Immature natural killer cell (primary cell): Measurements from ENCODE around the gene RASSF5. TPM values are rescaled to one million over a fixed set of nuclear protein-coding genes. Genes with fewer than 3 reads are reported as not detected.
A peak's percentile ranks its signal among the peaks of the same experiment; 100 is the strongest.

Experiments
- DNase-seq, 3 donors: peaks; one replicate each; pipeline ENCODE4 v3.0.0; 2022; ENCODE audit warnings: mixed read lengths in 1 of 3
- H3K27ac Mint-ChIP-seq, 6 donors: one replicate each; pipeline ENCODE4 v1.8.0; 2020; ENCODE audit warnings: mixed read lengths in 6 of 6, mild to moderate bottlenecking in 5 of 6, inconsistent platforms in 4 of 6, moderate library complexity in 3 of 6
- H3K27me3 Mint-ChIP-seq, 3 donors: one replicate each; pipeline ENCODE4 v1.8.0; 2020 to 2021; ENCODE audit warnings: low read depth in 3 of 3, mild to moderate bottlenecking in 3 of 3, mixed read lengths in 3 of 3, moderate library complexity in 3 of 3, inconsistent platforms in 1 of 3
- H3K36me3 Mint-ChIP-seq, 3 donors: one replicate each; pipeline ENCODE4 v1.8.0; 2020; ENCODE audit warnings: mixed read lengths in 3 of 3, inconsistent platforms in 2 of 3, mild to moderate bottlenecking in 2 of 3
- H3K4me1 Mint-ChIP-seq, 2 donors: one replicate each; pipeline ENCODE4 v1.8.0; 2020; ENCODE audit warnings: inconsistent platforms in 2 of 2, mild to moderate bottlenecking in 2 of 2, mixed read lengths in 2 of 2, moderate library complexity in 1 of 2
- H3K4me3 Mint-ChIP-seq, 5 donors: one replicate each; pipeline ENCODE4 v1.8.0; 2020; ENCODE audit warnings: mild to moderate bottlenecking in 5 of 5, mixed read lengths in 5 of 5, inconsistent platforms in 3 of 5, moderate library complexity in 3 of 5
- H3K9me3 Mint-ChIP-seq, 6 donors: one replicate each; pipeline ENCODE4 v1.8.0; 2020; ENCODE audit warnings: mild to moderate bottlenecking in 6 of 6, mixed read lengths in 6 of 6, inconsistent platforms in 4 of 6, moderate library complexity in 3 of 6
- polyA plus RNA-seq, 3 donors: library from polyadenylated mRNA; unstranded; fragments of 300-500 nt; fragmentation: Illumina TruSeq; gene quantifications; one replicate each; pipeline ENCODE4 v1.2.3, GENCODE V29; 2021

Gene RASSF5
- polyA plus RNA-seq, 3 donors from 2014 or later = 218 to 459 (median 310) TPM

GRCh38 chr1:206556047-206556749 is 48.9 kb downstream of the RASSF5 start:
- H3K4me1 Mint-ChIP-seq = peaks cover 82 to 86% of the 10 kb centered on the region in 2 donors
- H3K27ac Mint-ChIP-seq = peak overlapping the region; percentile 88 to 99 (median 97)
- peaks cover 4 to 26% (median 21%) of the 10 kb centered on the region in 3 donors for H3K27me3 Mint-ChIP-seq
- DNase-seq = no peak
- peak overlapping the region; percentile 82 to 98 (median 97) for H3K4me3 Mint-ChIP-seq
- no peaks in the 10 kb centered on the region for H3K9me3 Mint-ChIP-seq
- peaks cover 3 to 15% (median 3%) of the 10 kb centered on the region in 3 donors for H3K36me3 Mint-ChIP-seq

- Mint-ChIP-seq H3K27me3 (peaks cover 4 to 24% (median 22%) of the 10 kb centered on the region in 3 donors), H3K4me3 (peak overlapping the region; percentile 94 to 98 (median 97)), H3K9me3 (no peaks in the 10 kb centered on the region), H3K4me1 (peaks cover 80 to 86% of the 10 kb centered on the region in 2 donors), H3K36me3 (peaks cover 3 to 19% (median 3%) of the 10 kb centered on the region in 3 donors), H3K27ac (peak overlapping the region; percentile 95 to 99 (median 98))
- DNase-seq = peak; percentile 95 to 97 (median 95)
Observed at GRCh38 chr1:206556750-206557635, 49.7 kb downstream of the RASSF5 start.

- Mint-ChIP-seq H3K27me3 (peaks cover 7 to 31% (median 24%) of the 10 kb centered on the region in 3 donors), H3K36me3 (peaks cover 3 to 27% (median 5%) of the 10 kb centered on the region in 3 donors), H3K27ac (peak overlapping the region; percentile 95 to 99 (median 98)), H3K4me1 (peaks cover 80 to 86% of the 10 kb centered on the region in 2 donors), H3K4me3 (peak overlapping the region; percentile 94 to 98 (median 97)), H3K9me3 (no peaks in the 10 kb centered on the region)
- DNase-seq = peak; percentile 56 to 57 (median 56)
Observed at GRCh38 chr1:206557636-206558473, 50.5 kb downstream of the RASSF5 start.

GRCh38 chr1:206558794-206559671 is 51.7 kb downstream of the RASSF5 start:
- H3K27me3 Mint-ChIP-seq = peaks cover 9 to 39% (median 29%) of the 10 kb centered on the region in 3 donors
- peaks cover 82 to 86% of the 10 kb centered on the region in 2 donors for H3K4me1 Mint-ChIP-seq
- H3K4me3 Mint-ChIP-seq = peak overlapping the region; percentile 94 to 98 (median 97)
- H3K27ac Mint-ChIP-seq = peak overlapping the region; percentile 95 to 99 (median 98)
- DNase-seq = peak in 1 of 3 donors; percentile 20
- H3K9me3 Mint-ChIP-seq = peaks cover 0 to 2% (median 0%) of the 10 kb centered on the region in 6 donors
- peaks cover 3 to 34% (median 8%) of the 10 kb centered on the region in 3 donors for H3K36me3 Mint-ChIP-seq

- DNase-seq = no peak
- H3K9me3 Mint-ChIP-seq = peaks cover 0 to 2% (median 0%) of the 10 kb centered on the region in 6 donors
- peak overlapping the region; percentile 94 to 98 (median 97) for H3K4me3 Mint-ChIP-seq
- peak overlapping the region; percentile 95 to 99 (median 98) for H3K27ac Mint-ChIP-seq
- H3K27me3 Mint-ChIP-seq = peaks cover 9 to 39% (median 29%) of the 10 kb centered on the region in 3 donors
- H3K4me1 Mint-ChIP-seq = peaks cover 82 to 86% of the 10 kb centered on the region in 2 donors
- peaks cover 4 to 37% (median 11%) of the 10 kb centered on the region in 3 donors for H3K36me3 Mint-ChIP-seq
Observed at GRCh38 chr1:206559672-206559995, 52.3 kb downstream of the RASSF5 start.

GRCh38 chr1:206560007-206560716 is 52.8 kb downstream of the RASSF5 start:
- no peak for DNase-seq
- H3K4me1 Mint-ChIP-seq = peaks cover 82 to 86% of the 10 kb centered on the region in 2 donors
- peaks cover 9 to 39% (median 29%) of the 10 kb centered on the region in 3 donors for H3K27me3 Mint-ChIP-seq
- peaks cover 9 to 41% (median 11%) of the 10 kb centered on the region in 3 donors for H3K36me3 Mint-ChIP-seq
- H3K27ac Mint-ChIP-seq = peak overlapping the region; percentile 95 to 99 (median 98)
- peaks cover 0 to 2% (median 0%) of the 10 kb centered on the region in 6 donors for H3K9me3 Mint-ChIP-seq
- peak overlapping the region; percentile 94 to 98 (median 97) for H3K4me3 Mint-ChIP-seq

GRCh38 chr1:206563367-206564207 is 56.3 kb downstream of the RASSF5 start:
- H3K4me3 Mint-ChIP-seq = peak overlapping the region; percentile 75 to 90 (median 81)

GRCh38 chr1:206565995-206566394 is 58.7 kb downstream of the RASSF5 start:
- H3K36me3 Mint-ChIP-seq = peaks cover 8 to 41% (median 14%) of the 10 kb centered on the region in 3 donors
- peaks cover 14 to 15% (median 15%) of the 10 kb centered on the region in 3 donors for H3K27me3 Mint-ChIP-seq

More at GRCh38 chr1:206563367-206564207, 56.3 kb downstream of the RASSF5 start:
- DNase-seq = no peak
- Mint-ChIP-seq H3K4me1 (peaks cover 95 to 99% of the 10 kb centered on the region in 2 donors), H3K36me3 (peaks cover 8 to 50% (median 17%) of the 10 kb centered on the region in 3 donors), H3K9me3 (peaks cover 0 to 2% (median 0%) of the 10 kb centered on the region in 6 donors), H3K27me3 (peaks cover 11 to 17% (median 15%) of the 10 kb centered on the region in 3 donors), H3K27ac (peak overlapping the region; percentile 95 to 99 (median 97))

GRCh38 chr1:206566999-206567398 is 59.7 kb downstream of the RASSF5 start:
- DNase-seq = no peak
- Mint-ChIP-seq H3K36me3 (peaks cover 8 to 38% (median 14%) of the 10 kb centered on the region in 3 donors), H3K27me3 (peaks cover 13 to 15% (median 14%) of the 10 kb centered on the region in 3 donors), H3K4me3 (peak overlapping the region; percentile 18 to 90 (median 77)), H3K4me1 (peaks cover 99 to 100% of the 10 kb centered on the region in 2 donors), H3K27ac (peak overlapping the region; percentile 95 to 99 (median 97)), H3K9me3 (peaks cover 0 to 2% (median 0%) of the 10 kb centered on the region in 6 donors)

More at GRCh38 chr1:206565995-206566394, 58.7 kb downstream of the RASSF5 start:
- H3K4me3 Mint-ChIP-seq = peak overlapping the region; percentile 75 to 90 (median 81)
- peak overlapping the region; percentile 95 to 99 (median 97) for H3K27ac Mint-ChIP-seq
- DNase-seq = no peak
- peaks cover 0 to 2% (median 0%) of the 10 kb centered on the region in 6 donors for H3K9me3 Mint-ChIP-seq
- peaks cover 99% of the 10 kb centered on the region in 2 donors for H3K4me1 Mint-ChIP-seq

GRCh38 chr1:206568256-206568655 is 60.9 kb downstream of the RASSF5 start:
- peak in 1 of 3 donors; percentile 22 for DNase-seq
- H3K4me1 Mint-ChIP-seq = peaks cover 99 to 100% of the 10 kb centered on the region in 2 donors
- H3K4me3 Mint-ChIP-seq = peak overlapping the region; percentile 62 to 90 (median 77)
- no peaks in the 10 kb centered on the region for H3K9me3 Mint-ChIP-seq
- peaks cover 8 to 36% (median 19%) of the 10 kb centered on the region in 3 donors for H3K36me3 Mint-ChIP-seq
- peaks cover 4 to 9% (median 5%) of the 10 kb centered on the region in 3 donors for H3K27me3 Mint-ChIP-seq
- H3K27ac Mint-ChIP-seq = peak overlapping the region; percentile 95 to 99 (median 97)
